Measurements from ENCODE around the gene ADPRS. TPM values are rescaled to one million over a fixed set of nuclear protein-coding genes. Genes with fewer than 3 reads are reported as not detected.

The ADPRS gene
- total RNA-seq, 1 donor from 2014 or later, result 30.0 TPM

- TF ChIP-seq CTCF (IDR thresholded peaks at IDR 0.05; ENCODE audit: unreplicated experiment), result no peak
- Mint-ChIP-seq H3K36me3 (ENCODE audit: insufficient read depth) (no peaks in the 10 kb centered on the region), H3K27ac (no peak overlapping the region), H3K9me3 (ENCODE audit: low read depth) (no peaks in the 10 kb centered on the region), H3K4me3 (ENCODE audit: low read depth) (no peak overlapping the region), H3K4me1 (ENCODE audit: low read depth) (no peaks in the 10 kb centered on the region), H3K27me3 (peaks cover 7% of the 10 kb centered on the region)
- DNase-seq (ENCODE audit: low spot score, unreplicated experiment), result no peak
Measured at GRCh38 chr1:36108314-36108713, 19.6 kb downstream of the ADPRS start.

GRCh38 chr1:36109041-36109679 lies 20.5 kb downstream of the ADPRS start:
- no peak for DNase-seq (ENCODE audit: low spot score, unreplicated experiment)
- H3K4me3 Mint-ChIP-seq (ENCODE audit: low read depth), result no peak overlapping the region
- H3K4me1 Mint-ChIP-seq (ENCODE audit: low read depth), result no peaks in the 10 kb centered on the region
- H3K27ac Mint-ChIP-seq, result no peak overlapping the region
- TF ChIP-seq CTCF (IDR thresholded peaks at IDR 0.05; ENCODE audit: unreplicated experiment), result no peak
- H3K9me3 Mint-ChIP-seq (ENCODE audit: low read depth), result no peaks in the 10 kb centered on the region
- peaks cover 9% of the 10 kb centered on the region for H3K27me3 Mint-ChIP-seq
- no peaks in the 10 kb centered on the region for H3K36me3 Mint-ChIP-seq (ENCODE audit: insufficient read depth)

GRCh38 chr1:36111151-36111550 lies 22.5 kb downstream of the ADPRS start:
- H3K9me3 Mint-ChIP-seq (ENCODE audit: low read depth), result no peaks in the 10 kb centered on the region
- no peak for TF ChIP-seq CTCF (IDR thresholded peaks at IDR 0.05; ENCODE audit: unreplicated experiment)
- no peaks in the 10 kb centered on the region for H3K36me3 Mint-ChIP-seq (ENCODE audit: insufficient read depth)
- no peak overlapping the region for H3K4me3 Mint-ChIP-seq (ENCODE audit: low read depth)
- DNase-seq (ENCODE audit: low spot score, unreplicated experiment), result no peak
- no peak overlapping the region for H3K27ac Mint-ChIP-seq
- no peaks in the 10 kb centered on the region for H3K4me1 Mint-ChIP-seq (ENCODE audit: low read depth)
- peaks cover 9% of the 10 kb centered on the region for H3K27me3 Mint-ChIP-seq

- H3K27ac Mint-ChIP-seq, result no peak overlapping the region
- no peaks in the 10 kb centered on the region for H3K36me3 Mint-ChIP-seq (ENCODE audit: insufficient read depth)
- H3K27me3 Mint-ChIP-seq, result peaks cover 15% of the 10 kb centered on the region
- H3K9me3 Mint-ChIP-seq (ENCODE audit: low read depth), result no peaks in the 10 kb centered on the region
- no peak for TF ChIP-seq CTCF (IDR thresholded peaks at IDR 0.05; ENCODE audit: unreplicated experiment)
- no peak for DNase-seq (ENCODE audit: low spot score, unreplicated experiment)
- H3K4me1 Mint-ChIP-seq (ENCODE audit: low read depth), result no peaks in the 10 kb centered on the region
- H3K4me3 Mint-ChIP-seq (ENCODE audit: low read depth), result no peak overlapping the region
Measured at GRCh38 chr1:36112823-36113222, 24.1 kb downstream of the ADPRS start.

GRCh38 chr1:36114371-36114770 lies 25.7 kb downstream of the ADPRS start:
- no peak for TF ChIP-seq CTCF (IDR thresholded peaks at IDR 0.05; ENCODE audit: unreplicated experiment)
- Mint-ChIP-seq H3K4me3 (ENCODE audit: low read depth) (no peak overlapping the region), H3K27ac (no peak overlapping the region), H3K36me3 (ENCODE audit: insufficient read depth) (no peaks in the 10 kb centered on the region), H3K9me3 (ENCODE audit: low read depth) (no peaks in the 10 kb centered on the region), H3K4me1 (ENCODE audit: low read depth) (no peaks in the 10 kb centered on the region), H3K27me3 (peaks cover 12% of the 10 kb centered on the region)
- no peak for DNase-seq (ENCODE audit: low spot score, unreplicated experiment)
